Amniotic epithelial cell (primary cell): Measurements from ENCODE around the gene LMAN1.

Experiments used
- DNase-seq: peaks from one replicate; pipeline ENCODE4 v3.0.0-alpha.2; 2010; ENCODE audit warnings: low read depth

Gene LMAN1

DNA sequence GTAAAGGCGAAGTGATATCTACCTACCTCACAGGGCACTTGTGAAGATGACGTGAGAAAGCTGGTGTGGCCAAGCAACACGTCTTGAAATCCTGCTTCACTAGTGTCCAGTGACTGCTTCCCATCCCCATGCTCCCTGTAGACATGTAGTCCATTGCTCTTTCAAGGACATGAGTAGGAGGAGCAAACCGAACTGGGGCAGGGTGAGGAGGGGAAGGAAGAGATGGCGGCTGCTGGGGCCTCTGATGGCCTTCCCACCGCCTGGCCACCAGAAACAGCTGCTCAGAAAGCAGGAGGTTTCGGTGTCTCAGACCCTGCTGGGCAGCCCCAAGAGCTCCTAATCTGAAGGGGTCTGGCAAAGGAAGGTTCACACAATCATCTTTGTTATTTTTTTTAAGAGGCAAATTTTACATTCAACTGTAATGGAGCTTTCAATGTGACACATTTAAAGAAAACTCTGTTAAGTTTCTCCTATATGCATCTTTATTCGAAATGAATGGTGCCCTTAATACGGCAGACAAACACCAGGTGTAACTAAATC, 55.3 kb downstream of the LMAN1 start:
- no peak for DNase-seq

DNA sequence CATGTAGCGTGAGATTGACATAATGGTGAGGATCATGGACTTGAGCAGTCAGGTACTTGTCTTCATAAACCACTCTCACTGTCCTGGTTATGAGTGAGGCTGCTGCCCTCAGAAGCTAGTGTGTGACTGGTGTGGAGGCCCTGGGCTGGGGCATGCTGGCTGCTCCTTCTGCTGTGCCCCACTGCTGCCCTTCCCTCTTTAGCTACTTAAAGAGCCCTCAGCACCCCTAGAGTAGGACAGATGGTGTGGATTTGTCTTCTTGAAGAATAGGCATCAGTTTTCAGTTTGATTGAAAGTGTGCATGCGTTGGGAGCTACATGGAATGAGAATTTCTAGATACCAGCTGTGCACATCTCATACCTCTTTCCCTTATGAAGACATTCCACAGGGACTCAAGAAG, 56.1 kb downstream of the LMAN1 start:
- no peak for DNase-seq

DNA sequence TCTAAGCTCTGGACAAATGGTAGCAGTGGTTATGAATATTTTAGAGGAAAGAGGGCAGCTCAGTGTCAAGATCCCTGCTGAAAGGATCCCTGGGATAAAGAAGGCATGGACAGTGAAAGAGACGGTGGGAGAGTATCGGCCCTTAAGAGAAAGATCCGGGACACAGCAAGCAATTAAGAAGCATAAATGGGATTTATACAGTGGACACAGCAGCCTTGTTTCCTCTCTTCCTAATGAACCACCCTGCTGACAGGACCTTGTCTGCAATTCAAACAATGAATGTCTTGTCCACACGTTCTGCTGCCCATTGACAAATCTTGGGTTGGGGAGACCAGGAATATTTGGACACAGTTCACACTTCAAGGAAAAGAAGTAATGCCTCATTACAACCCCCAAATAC, 57.1 kb downstream of the LMAN1 start:
- no peak for DNase-seq

DNA sequence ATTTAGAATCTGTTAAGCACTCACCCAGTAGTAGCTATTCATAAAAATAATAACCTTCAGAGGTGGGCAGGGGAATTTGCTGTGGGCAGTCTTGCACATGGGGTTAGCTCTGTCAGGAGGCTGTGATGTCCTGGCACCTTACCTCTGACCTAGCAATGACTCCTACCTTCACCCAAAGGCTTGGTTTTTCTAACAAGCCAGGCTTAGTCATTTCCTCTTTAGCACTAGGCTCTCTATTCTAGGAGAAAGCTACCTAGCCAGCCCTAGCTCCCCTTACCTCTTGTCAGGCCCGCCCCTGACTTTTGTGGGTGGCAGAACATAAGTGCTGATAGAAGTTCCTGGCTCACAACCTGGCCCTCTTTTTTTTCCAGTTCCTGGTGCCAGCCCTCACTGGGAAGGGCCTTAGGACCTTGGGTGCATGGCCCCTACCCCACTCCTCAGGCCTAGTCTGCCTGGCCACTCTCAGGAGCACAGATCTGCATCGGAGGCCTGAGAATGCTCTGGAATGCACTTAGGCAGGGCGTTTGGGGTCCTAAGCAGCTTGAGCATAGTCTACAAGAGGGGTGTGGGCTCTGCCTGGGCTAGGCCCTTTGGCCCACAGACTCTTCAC, 58.3 kb downstream of the LMAN1 start:
- no peak for DNase-seq

DNA sequence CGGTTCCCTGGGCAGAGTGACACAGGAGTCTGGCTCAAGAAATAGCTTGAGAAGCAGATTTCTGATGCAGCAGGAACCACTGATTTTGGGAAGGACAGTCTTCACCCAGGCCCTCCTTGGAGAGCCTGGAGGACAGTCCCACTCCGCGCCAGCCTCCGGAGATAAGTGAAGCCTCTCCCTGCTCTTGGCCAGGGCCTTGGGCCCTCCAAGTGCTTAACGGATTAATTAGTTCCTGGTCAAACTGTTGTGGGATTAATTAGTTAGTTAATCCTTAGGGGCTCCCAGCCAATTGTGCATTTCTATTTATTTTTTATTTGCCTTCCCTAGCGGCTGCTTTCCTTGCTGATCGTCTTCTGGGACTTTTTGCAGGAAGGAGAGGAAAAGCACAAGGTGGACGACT, 60.2 kb downstream of the LMAN1 start:
- no peak for DNase-seq

DNA sequence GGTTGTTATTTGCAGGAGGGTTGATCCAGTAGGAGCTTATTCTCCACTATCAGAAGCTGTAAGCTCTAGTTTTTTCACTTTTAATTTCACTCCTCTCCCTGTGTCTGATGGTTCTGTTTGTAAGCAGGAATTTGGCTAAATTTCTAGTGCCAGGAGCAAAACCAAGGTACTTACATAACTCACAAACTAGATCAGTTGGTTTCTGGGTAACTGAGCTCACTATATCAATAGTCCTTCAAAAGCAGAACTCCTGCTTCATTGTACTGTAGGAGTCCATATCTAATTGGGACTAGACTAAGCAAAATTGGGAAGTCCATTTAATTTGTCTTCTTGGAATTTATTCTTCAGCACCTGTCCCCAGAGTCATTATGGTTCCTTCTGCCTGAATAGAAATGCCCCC, 65.7 kb downstream of the LMAN1 start:
- no peak for DNase-seq

DNA sequence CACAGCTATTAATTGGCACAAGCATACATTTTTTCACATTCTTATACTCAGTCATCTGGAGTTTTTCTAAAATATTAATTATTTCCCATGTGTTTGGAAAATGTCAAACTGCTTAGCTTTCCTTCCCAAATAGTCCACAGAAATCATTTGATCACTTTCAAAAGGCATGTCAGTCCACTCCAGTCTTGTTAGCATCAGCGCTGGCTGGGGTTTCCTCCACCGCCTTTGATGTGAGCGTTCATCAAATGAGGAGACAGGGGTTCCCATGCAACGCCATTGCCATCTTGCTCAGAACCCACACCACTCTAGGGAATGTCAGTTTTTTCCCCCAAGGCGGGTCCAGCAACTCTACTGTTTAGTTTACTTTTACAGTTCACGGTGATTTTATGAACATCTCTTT, 72.7 kb downstream of the LMAN1 start:
- DNase-seq, result no peak

DNA sequence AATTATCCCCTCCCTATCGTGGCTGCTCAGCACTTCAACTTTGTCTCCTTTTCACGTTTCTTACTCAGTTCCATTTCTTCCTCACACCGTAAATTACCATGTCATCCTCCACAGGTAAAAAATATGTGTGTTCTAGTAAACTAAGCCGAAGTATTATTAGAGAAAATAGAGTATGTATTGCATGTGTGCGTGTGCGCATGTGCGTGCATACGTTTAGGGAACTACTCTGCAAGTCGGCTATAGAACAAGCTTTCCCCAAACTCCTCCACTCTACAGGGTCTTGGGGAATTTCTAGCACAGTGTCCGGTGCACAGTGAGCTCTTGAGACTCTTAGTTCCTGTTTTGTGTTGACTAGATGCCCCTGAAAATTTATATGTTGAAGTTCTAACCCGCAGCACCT, 76.7 kb downstream of the LMAN1 start:
- no peak for DNase-seq

DNA sequence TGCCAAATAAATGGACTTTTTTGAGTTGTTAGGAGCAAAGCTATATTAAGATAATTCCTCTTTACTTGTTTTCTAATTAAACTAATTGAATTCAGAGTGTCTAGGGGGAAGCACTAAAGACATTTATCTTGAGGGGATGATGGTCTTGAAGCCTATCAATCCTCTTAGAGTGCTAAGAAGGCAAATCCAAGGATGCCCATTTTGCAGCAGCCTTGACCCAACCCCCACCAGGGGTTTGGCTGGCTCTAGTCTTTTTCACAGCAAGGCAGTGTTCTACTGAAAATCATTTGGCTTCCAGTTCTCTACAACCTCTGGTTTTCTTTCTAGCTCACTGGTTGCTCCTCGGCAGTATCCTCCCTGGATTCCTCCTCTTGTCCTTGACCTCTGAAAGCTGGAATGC, 79.3 kb downstream of the LMAN1 start:
- no peak for DNase-seq

DNA sequence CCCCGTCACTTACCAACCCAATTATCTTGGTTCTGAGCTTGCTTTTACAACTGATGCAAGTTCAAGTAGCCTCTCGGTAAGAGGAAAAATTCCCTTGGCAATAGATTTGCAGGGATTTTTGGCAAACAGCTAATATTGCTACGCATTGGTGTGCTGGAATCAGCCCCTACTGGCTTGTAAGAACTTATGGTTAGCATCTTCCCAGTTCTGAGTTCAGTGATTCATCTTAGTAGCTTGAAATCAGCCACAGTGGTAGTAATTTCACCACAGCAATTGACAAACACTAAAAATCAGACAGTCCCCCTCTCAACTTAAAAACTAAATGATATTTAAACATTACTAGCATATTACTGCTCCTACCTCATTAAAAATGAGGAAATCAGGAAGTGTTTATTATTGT, 79.9 kb downstream of the LMAN1 start:
- DNase-seq, result peak; percentile 10

DNA sequence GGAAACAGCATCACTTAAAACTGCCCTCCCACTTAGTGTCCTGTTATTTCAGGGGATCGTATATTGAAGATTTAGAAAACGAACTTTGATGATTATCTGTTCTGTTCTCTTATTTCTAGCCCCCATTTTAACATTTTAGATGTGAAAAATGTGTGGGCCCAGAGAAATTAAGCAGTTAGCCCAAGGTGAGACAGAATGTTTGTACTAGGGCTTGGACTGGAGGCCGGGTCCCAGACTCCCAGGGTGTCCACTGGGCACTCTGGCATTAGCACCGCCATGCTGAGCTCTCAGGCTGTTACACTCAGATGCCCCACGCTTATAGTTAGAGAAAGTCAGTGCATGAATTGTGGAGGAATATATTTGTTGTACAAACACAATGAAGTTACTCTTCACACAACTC, 80.3 kb downstream of the LMAN1 start:
- DNase-seq, result no peak
